H1 (cell line): ENCODE results near the gene BDKRB1. TPM values are rescaled to one million over a fixed set of nuclear protein-coding genes. Genes with fewer than 3 reads are reported as not detected.

Experiments used
- CHD1 ChIP-seq: IDR thresholded peaks from 2 replicates; pipeline ENCODE4 v1.6.1; 2012; ENCODE audit warnings: low read depth, low read length, improper control_type of control experiment
- EP300 ChIP-seq, 2 experiments: IDR thresholded peaks; 1 replicate in 1 of 2; 2 replicates in 1 of 2; pipeline ENCODE4 v1.6.1; 2011 to 2012; ENCODE audit warnings: low read depth in 2 of 2, low read length in 2 of 2, mild to moderate bottlenecking in 2 of 2, borderline replicate concordance in 1 of 2, inconsistent platforms in 1 of 2, moderate library complexity in 1 of 2
- GABPA ChIP-seq: IDR thresholded peaks from 2 replicates; pipeline ENCODE4 v1.6.1; 2011; ENCODE audit warnings: mild to moderate bottlenecking, low read length, moderate library complexity, borderline replicate concordance; ENCODE audit not compliant: insufficient read depth
- JUND ChIP-seq: IDR thresholded peaks from 2 replicates; pipeline ENCODE4 v1.6.1; 2011; ENCODE audit warnings: mild to moderate bottlenecking, improper control_type of control experiment, low read length
- MAFK ChIP-seq: IDR thresholded peaks from 2 replicates; pipeline ENCODE4 v1.6.1; 2012; ENCODE audit warnings: low read depth, mild to moderate bottlenecking, improper control_type of control experiment, low read length
- RAD21 ChIP-seq, 2 experiments: IDR thresholded peaks in 1 of 2; conservative IDR thresholded peaks in 1 of 2; 2 replicates each; pipeline ENCODE4 v1.6.1; 2011; ENCODE audit warnings: low read depth in 2 of 2, low read length in 2 of 2, improper control_type of control experiment in 1 of 2, inconsistent platforms in 1 of 2, mild to moderate bottlenecking in 1 of 2, moderate library complexity in 1 of 2
- RBBP5 ChIP-seq: IDR thresholded peaks from 2 replicates; pipeline ENCODE4 v1.7.1; 2012; ENCODE audit warnings: low read depth, mild to moderate bottlenecking, inconsistent platforms, low read length, moderate library complexity, borderline replicate concordance
- SRF ChIP-seq: IDR thresholded peaks from 2 replicates; pipeline ENCODE4 v1.6.1; 2011; ENCODE audit warnings: mild to moderate bottlenecking, low read depth, low read length, moderate library complexity
- TAF1 ChIP-seq: IDR thresholded peaks from 2 replicates; pipeline ENCODE4 v1.6.1; 2011; ENCODE audit warnings: mild to moderate bottlenecking, low read depth, low read length
- TEAD4 ChIP-seq: IDR thresholded peaks from 2 replicates; pipeline ENCODE4 v1.6.1; 2012; ENCODE audit warnings: low read depth, low read length, inconsistent platforms, mixed read lengths
- polyA plus RNA-seq, 7 experiments: library from polyadenylated mRNA; depleted of rRNA in 3 of 7; stranded (reverse) in 5 of 7; unstranded in 2 of 7; fragments of >200 nt in 5 of 7; fragments of 200-250 nt in 2 of 7; gene quantifications; 1 replicate in 5 of 7; 2 replicates in 1 of 7; 4 replicates in 1 of 7; pipeline versions ENCODE4 v1.2.1 to v1.2.3, GENCODE V29; 2011 to 2013; ENCODE audit warnings: missing spikeins in 2 of 7, mixed read lengths in 2 of 7
- total RNA-seq: library from RNA; stranded (reverse); fragmentation: NEBNext Ultra II Directional; extraction: Animal tissue kit (Norgen Biotek cat#: 25700); gene quantifications from 2 replicates; pipeline ENCODE4 v1.2.1, GENCODE V29; 2021
- TF ChIP-seq, protein P1 (sequence below), 3 experiments: IDR thresholded peaks; 1 replicate in 2 of 3; 2 replicates in 1 of 3; pipeline versions ENCODE4 v1.5.1 to v1.6.1; 2011; ENCODE audit warnings: low read length in 3 of 3, mild to moderate bottlenecking in 3 of 3, inconsistent platforms in 2 of 3, low read depth in 1 of 3, moderate library complexity in 1 of 3; ENCODE audit not compliant: insufficient read depth in 1 of 3; ENCODE audit errors: control extremely low read depth in 1 of 3
- TF ChIP-seq, protein P2 (sequence below): IDR thresholded peaks from 2 replicates; pipeline ENCODE4 v1.6.1; 2012; ENCODE audit warnings: inconsistent platforms
- TF ChIP-seq, protein P3 (sequence below): IDR thresholded peaks from 2 replicates; pipeline ENCODE4 v1.6.1; 2011; ENCODE audit warnings: low read length, improper control_type of control experiment

Gene BDKRB1
- total and polyA plus RNA-seq, 2 of the 8 experiments (the other 6 are each of a cell fraction or from before 2014, with no cell fraction given): 0.27 TPM; not detected in 1

DNA sequence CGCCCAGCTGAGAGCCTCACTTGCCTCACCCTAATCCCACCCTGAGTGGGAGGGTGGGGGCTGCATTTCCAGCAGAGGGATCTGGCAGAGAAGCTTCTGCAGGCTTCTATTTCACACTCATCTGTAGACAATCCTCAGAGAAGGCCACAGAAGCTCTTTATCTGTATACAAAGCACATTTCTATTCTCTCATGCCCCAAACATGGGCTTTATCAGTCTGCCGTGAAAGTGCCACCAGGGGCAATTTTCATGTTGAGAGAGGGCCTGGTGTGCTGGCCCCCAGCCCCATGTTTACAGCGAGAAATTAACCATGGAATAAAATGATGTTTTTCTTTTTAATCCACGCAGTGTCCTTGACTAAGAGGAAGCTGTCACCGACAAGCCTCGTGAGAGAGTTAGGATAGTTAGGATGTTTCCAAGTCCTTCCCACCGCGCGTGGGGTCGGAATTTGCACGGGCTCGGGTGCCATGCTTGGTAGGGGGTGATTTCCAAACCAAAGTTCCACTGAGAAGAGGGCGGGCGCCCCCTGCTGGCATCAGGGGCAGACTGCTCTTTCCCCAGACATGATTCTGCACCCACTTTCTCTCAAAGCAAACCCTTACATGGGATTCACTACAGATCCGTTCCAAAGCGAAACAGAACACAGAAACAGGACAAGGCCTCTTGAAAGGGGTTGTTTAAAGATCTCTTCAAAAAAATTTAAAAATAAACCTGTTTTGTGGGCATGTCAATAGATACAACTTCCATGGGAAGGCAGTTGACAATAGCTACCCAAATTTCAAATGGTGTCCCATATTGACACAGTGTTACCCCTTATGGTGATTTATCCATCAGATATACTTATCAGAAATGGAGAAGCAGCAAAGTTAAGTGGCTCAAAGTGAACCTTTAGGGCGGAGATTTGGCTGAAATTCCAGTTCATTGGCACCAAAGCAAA is 19.4 kb downstream of the BDKRB1 start (continued):
- TF ChIP-seq EP300 (IDR thresholded peaks at IDR 0.05; ENCODE audit: borderline replicate concordance in 1 of 2, low read depth in 2 of 2, low read length in 2 of 2) (no peak), TAF1 (no peak), MAFK (no peak), RAD21 (IDR thresholded peaks at IDR 0.05 in 1 of 2, conservative IDR thresholded peaks at IDR 0.05 in 1 of 2; ENCODE audit: low read depth in 2 of 2, low read length in 2 of 2) (peak; percentile 94), RBBP5 (no peak), TEAD4 (0 out of 2 replicates have a peak, but pooled peaks have one; percentile 5), CHD1 (no peak), SRF (no peak), JUND (no peak), GABPA (no peak)
- TF ChIP-seq, protein P1, sequence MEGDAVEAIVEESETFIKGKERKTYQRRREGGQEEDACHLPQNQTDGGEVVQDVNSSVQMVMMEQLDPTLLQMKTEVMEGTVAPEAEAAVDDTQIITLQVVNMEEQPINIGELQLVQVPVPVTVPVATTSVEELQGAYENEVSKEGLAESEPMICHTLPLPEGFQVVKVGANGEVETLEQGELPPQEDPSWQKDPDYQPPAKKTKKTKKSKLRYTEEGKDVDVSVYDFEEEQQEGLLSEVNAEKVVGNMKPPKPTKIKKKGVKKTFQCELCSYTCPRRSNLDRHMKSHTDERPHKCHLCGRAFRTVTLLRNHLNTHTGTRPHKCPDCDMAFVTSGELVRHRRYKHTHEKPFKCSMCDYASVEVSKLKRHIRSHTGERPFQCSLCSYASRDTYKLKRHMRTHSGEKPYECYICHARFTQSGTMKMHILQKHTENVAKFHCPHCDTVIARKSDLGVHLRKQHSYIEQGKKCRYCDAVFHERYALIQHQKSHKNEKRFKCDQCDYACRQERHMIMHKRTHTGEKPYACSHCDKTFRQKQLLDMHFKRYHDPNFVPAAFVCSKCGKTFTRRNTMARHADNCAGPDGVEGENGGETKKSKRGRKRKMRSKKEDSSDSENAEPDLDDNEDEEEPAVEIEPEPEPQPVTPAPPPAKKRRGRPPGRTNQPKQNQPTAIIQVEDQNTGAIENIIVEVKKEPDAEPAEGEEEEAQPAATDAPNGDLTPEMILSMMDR (IDR thresholded peaks at IDR 0.05; ENCODE audit: control extremely low read depth in 1 of 3, insufficient read depth in 1 of 3, low read depth in 1 of 3, low read length in 3 of 3): peak; percentile 91 to 93 (median 93)
- TF ChIP-seq, protein P2, sequence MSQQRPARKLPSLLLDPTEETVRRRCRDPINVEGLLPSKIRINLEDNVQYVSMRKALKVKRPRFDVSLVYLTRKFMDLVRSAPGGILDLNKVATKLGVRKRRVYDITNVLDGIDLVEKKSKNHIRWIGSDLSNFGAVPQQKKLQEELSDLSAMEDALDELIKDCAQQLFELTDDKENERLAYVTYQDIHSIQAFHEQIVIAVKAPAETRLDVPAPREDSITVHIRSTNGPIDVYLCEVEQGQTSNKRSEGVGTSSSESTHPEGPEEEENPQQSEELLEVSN: no peak
- TF ChIP-seq, protein P3, sequence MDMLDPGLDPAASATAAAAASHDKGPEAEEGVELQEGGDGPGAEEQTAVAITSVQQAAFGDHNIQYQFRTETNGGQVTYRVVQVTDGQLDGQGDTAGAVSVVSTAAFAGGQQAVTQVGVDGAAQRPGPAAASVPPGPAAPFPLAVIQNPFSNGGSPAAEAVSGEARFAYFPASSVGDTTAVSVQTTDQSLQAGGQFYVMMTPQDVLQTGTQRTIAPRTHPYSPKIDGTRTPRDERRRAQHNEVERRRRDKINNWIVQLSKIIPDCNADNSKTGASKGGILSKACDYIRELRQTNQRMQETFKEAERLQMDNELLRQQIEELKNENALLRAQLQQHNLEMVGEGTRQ: no peak
